Neutrophil (primary cell): Measurements from ENCODE around the gene RASA1.
A peak's percentile ranks its signal among the peaks of the same experiment; 100 is the strongest.

ENCODE experiments used
- H3K27ac ChIP-seq: fragments of 200-600 bp; sonication (generic); 2 replicates; pipeline ENCODE4 v1.5.1; 2016; ENCODE audit warnings: mild to moderate bottlenecking, moderate library complexity
- H3K27me3 ChIP-seq: fragments of 200-600 bp; sonication (generic); 2 replicates; pipeline ENCODE4 v1.6.0; 2016; ENCODE audit warnings: mild to moderate bottlenecking
- H3K36me3 ChIP-seq: fragments of 200-600 bp; sonication (generic); 2 replicates; pipeline ENCODE4 v1.5.1; 2017
- H3K4me1 ChIP-seq, 2 experiments: fragments of 200-600 bp in 1 of 2; sonication (generic) in 1 of 2; 1 replicate in 1 of 2; 2 replicates in 1 of 2; pipeline versions ENCODE4 v1.5.1 to v1.6.1; 2013 to 2016; ENCODE audit warnings: low read depth in 1 of 2, low read length in 1 of 2, mild to moderate bottlenecking in 1 of 2, moderate library complexity in 1 of 2; ENCODE audit not compliant: control insufficient read depth in 1 of 2, insufficient read depth in 1 of 2
- H3K4me3 ChIP-seq, 2 experiments: fragments of 200-600 bp in 1 of 2; sonication (generic) in 1 of 2; 1 replicate in 1 of 2; 2 replicates in 1 of 2; pipeline ENCODE4 v1.5.1; 2013 to 2016; ENCODE audit warnings: low read depth in 1 of 2, low read length in 1 of 2, mild to moderate bottlenecking in 1 of 2, moderate library complexity in 1 of 2
- H3K9me3 ChIP-seq: fragments of 200-600 bp; sonication (generic); 2 replicates; pipeline ENCODE4 v1.5.1; 2016
- TF ChIP-seq, protein P1 (sequence below): fragments of 200-600 bp; sonication (generic); IDR thresholded peaks from 2 replicates; pipeline ENCODE4 v1.5.1; 2016; ENCODE audit warnings: antibody characterized with exemption

The RASA1 gene

GRCh38 chr5:87258507-87258906, 9.2 kb upstream of the RASA1 start:
- no peak overlapping the region for H3K4me3 ChIP-seq

DNA sequence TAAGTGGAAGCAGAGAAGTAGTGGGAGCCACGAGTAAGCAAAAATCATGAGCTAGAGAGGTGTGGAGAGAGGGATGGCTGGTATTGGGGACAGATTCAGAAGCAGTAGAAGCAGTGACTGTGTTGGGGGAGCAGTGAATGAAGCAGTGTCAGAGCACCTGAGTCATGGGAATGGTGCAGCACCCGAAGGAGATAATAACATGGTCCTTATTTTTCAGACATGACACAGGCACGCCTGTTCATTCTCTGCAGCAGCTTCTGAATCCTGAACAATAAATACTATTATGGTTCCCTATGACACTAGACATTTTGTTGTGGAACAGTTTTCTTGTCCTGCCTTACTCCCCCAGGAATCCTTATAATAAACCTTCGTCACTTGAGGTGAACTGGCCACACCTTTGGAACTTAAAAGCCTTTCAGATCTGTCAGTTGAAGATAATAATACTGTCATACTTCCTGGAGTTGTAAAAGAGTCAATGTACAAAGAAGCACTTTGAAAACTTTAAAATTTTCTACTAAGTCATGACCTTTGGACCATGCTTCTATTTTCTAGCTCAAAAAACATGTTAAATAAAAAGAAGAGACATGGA, 7.0 kb upstream of the RASA1 start:
- H3K4me1 ChIP-seq: peaks cover 18 to 21% of the 10 kb centered on the region in 2 experiments
- H3K9me3 ChIP-seq: no peaks in the 10 kb centered on the region
- no peaks in the 10 kb centered on the region for H3K36me3 ChIP-seq
- no peak overlapping the region for H3K27ac ChIP-seq
- TF ChIP-seq, protein P1, sequence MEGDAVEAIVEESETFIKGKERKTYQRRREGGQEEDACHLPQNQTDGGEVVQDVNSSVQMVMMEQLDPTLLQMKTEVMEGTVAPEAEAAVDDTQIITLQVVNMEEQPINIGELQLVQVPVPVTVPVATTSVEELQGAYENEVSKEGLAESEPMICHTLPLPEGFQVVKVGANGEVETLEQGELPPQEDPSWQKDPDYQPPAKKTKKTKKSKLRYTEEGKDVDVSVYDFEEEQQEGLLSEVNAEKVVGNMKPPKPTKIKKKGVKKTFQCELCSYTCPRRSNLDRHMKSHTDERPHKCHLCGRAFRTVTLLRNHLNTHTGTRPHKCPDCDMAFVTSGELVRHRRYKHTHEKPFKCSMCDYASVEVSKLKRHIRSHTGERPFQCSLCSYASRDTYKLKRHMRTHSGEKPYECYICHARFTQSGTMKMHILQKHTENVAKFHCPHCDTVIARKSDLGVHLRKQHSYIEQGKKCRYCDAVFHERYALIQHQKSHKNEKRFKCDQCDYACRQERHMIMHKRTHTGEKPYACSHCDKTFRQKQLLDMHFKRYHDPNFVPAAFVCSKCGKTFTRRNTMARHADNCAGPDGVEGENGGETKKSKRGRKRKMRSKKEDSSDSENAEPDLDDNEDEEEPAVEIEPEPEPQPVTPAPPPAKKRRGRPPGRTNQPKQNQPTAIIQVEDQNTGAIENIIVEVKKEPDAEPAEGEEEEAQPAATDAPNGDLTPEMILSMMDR: no peak
- H3K27me3 ChIP-seq: no peaks in the 10 kb centered on the region
- H3K4me3 ChIP-seq: no peak overlapping the region

More at GRCh38 chr5:87258507-87258906, 9.2 kb upstream of the RASA1 start:
- H3K27ac ChIP-seq: no peak overlapping the region
- H3K9me3 ChIP-seq: no peaks in the 10 kb centered on the region
- no peaks in the 10 kb centered on the region for H3K36me3 ChIP-seq
- no peaks in the 10 kb centered on the region for H3K27me3 ChIP-seq
- peaks cover 14 to 17% of the 10 kb centered on the region in 2 experiments for H3K4me1 ChIP-seq
- TF ChIP-seq, protein P1: no peak

DNA sequence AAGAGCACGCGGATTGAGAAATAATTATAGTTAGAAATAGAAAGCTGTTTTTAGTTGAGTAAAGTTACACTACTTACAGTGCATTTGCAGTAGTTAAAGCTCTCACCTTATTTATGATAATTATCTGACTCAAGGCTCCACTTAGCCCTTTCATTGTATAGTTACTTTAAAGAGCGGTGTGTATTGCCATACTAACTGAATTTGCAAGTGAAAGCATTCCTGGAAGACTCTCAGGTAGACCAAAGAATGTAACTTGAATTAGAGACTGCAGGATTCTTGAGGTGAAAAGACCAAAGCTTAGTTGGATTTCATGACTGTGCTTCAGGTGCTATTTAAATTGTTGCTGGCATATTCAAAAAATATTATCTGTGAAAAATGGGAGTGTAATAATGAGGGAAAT, 4.2 kb upstream of the RASA1 start:
- TF ChIP-seq, protein P1: no peak
- Histone ChIP-seq H3K9me3 (no peaks in the 10 kb centered on the region), H3K27ac (peak overlapping the region; percentile 61), H3K4me1 (peaks cover 24 to 28% of the 10 kb centered on the region in 2 experiments), H3K4me3 (no peak overlapping the region), H3K27me3 (no peaks in the 10 kb centered on the region), H3K36me3 (no peaks in the 10 kb centered on the region)

DNA sequence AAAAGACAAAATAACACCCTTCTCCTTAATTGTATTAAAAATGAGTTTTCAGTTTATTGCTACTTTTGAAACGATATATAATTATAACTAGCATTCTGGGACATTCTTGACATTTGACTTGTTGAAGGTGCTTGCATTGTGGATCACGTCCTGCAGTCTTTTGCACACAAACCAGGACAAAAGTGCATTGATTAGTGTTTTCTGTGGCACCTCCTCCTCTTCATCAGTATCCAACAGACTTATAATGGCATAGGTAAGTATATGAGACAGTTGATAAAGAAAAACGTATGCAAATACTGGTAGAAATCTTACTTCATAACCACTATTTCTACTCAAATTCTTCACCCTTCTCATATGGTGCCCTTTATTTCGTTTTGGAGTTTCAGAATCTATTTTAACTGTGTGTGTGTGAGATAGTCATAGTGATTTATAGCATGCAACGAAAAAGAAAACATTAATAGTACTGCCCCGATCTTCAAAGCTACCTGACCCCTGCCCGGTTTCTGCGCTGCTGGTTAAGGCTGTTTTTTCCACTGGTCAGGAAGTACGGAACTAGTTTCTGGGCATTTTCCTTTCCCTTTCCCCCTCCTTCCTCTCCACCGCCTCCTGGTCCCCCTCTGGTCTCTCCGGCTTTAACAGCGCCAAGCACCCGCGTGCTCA, 639 bp upstream of the RASA1 start:
- Histone ChIP-seq H3K27ac (peak overlapping the region; percentile 90), H3K9me3 (no peaks in the 10 kb centered on the region), H3K27me3 (no peaks in the 10 kb centered on the region), H3K36me3 (no peaks in the 10 kb centered on the region), H3K4me3 (peak overlapping the region; percentile 67 to 86), H3K4me1 (peaks cover 37 to 39% of the 10 kb centered on the region in 2 experiments)
- TF ChIP-seq, protein P1: no peak

DNA sequence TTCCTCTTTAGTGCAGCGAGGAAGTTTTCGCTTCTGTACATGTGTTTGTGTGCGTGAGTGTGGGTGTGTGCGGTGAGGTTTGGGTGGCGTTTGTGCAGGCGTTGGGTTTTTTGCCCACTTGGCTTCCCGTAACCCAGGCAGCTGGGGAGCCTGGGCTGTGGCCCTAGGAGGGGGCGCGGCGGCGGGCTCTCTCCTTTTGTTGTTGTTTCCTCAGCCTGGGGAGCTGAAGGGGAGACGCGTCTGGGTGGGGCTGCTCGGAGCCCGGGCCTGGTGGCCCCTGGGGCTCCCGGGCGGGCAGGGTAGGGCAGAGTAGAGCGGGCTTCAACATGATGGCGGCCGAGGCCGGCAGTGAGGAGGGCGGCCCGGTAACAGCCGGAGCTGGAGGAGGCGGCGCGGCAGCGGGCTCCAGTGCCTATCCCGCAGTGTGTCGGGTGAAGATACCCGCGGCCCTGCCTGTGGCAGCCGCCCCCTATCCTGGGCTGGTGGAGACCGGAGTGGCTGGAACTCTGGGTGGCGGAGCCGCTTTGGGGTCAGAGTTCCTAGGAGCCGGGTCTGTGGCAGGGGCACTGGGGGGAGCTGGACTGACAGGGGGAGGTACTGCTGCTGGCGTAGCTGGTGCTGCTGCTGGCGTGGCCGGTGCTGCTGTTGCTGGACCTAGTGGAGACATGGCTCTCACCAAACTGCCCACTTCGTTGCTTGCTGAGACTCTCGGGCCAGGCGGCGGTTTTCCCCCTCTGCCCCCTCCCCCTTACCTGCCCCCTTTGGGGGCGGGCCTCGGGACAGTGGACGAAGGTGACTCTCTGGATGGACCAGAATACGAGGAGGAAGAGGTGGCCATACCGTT, 665 bp downstream of the RASA1 start:
- Histone ChIP-seq H3K36me3 (no peaks in the 10 kb centered on the region), H3K27me3 (no peaks in the 10 kb centered on the region), H3K27ac (peak overlapping the region; percentile 90), H3K4me3 (peak overlapping the region; percentile 67 to 86), H3K4me1 (peaks cover 24 to 26% of the 10 kb centered on the region in 2 experiments), H3K9me3 (no peaks in the 10 kb centered on the region)
- TF ChIP-seq, protein P1: no peak
